Measurements from ENCODE around the gene ARFIP1. TPM values are rescaled to one million over a fixed set of nuclear protein-coding genes. Genes with fewer than 3 reads are reported as not detected.

The ARFIP1 gene
- total and polyA plus RNA-seq, 2 donors (not counting 1 experiment from before 2014, with no cell fraction given): 11.1 to 23.5 TPM

GRCh38 chr4:152870606-152871005, 90.9 kb downstream of the ARFIP1 start:
- Histone ChIP-seq H3K79me2 (ENCODE audit: control insufficient read depth, insufficient read depth, low read length) (no peaks in the 10 kb centered on the region), H3K4me2 (replicated peaks; ENCODE audit: low read depth, low read length, poor library complexity, severe bottlenecking) (no peak overlapping the region), H4K20me1 (ENCODE audit: control insufficient read depth, insufficient read depth, low read length, poor library complexity, severe bottlenecking) (no peaks in the 10 kb centered on the region), H3K27ac (ENCODE audit: low read length in 2 of 2) (no peak overlapping the region), H3K9me3 (ENCODE audit: control extremely low read depth in 1 of 3, control insufficient read depth in 2 of 3, insufficient read depth in 1 of 3, low read length in 2 of 3) (no peaks in the 10 kb centered on the region), H3K36me3 (replicated peaks in 1 of 2; ENCODE audit: control extremely low read depth in 1 of 2, control insufficient read depth in 1 of 2, extremely low read depth in 1 of 2, insufficient read depth in 2 of 2, low read length in 1 of 2) (peaks cover 7 to 8% of the 10 kb centered on the region in 2 experiments), H3K4me1 (ENCODE audit: control insufficient read depth in 2 of 2, insufficient read depth in 2 of 2, low read length in 2 of 2) (no peaks in the 10 kb centered on the region), H2AFZ (ENCODE audit: insufficient read depth, low read depth, low read length, poor library complexity, severe bottlenecking) (no peak overlapping the region), H3K4me3 (ENCODE audit: control extremely low read depth in 1 of 5, extremely low read depth in 1 of 5, insufficient read depth in 1 of 5, low read depth in 2 of 5, low read length in 4 of 5) (no peak overlapping the region), H3K9ac (ENCODE audit: low read length) (no peak overlapping the region), H3K27me3 (replicated peaks in 1 of 4; ENCODE audit: control extremely low read depth in 1 of 4, control insufficient read depth in 3 of 4, insufficient read depth in 4 of 4, low read length in 3 of 4) (no peaks in the 10 kb centered on the region)
- intact Hi-C loops (cut with micrococcal nuclease): no loop called here
- Mint-ChIP-seq H3K27ac (no peak overlapping the region), H3K4me1 (no peaks in the 10 kb centered on the region), H3K9me3 (ENCODE audit: insufficient read depth) (no peaks in the 10 kb centered on the region), H3K27me3 (no peaks in the 10 kb centered on the region), H3K4me3 (no peak overlapping the region)
- no peak for ATAC-seq (ENCODE audit: low read depth)
- TF ChIP-seq CTCF (IDR thresholded peaks at IDR 0.05) (no peak), EZH2 (IDR thresholded peaks at IDR 0.05; ENCODE audit: borderline replicate concordance, insufficient read depth, low read depth, low read length, poor library complexity, severe bottlenecking) (no peak)
- CTCF ChIA-PET: interaction anchor here (1.5 kb wide), 1 partner anchor 257 kb away, joined by 5 read pairs; no protein-coding TSS in a partner anchor
- 100% methylated on average over 1 of the region's 2 CpGs for WGBS (ENCODE audit: insufficient coverage)
- DNase-seq: no peak
- POLR2A ChIA-PET: no interaction called here

- ChIA-PET POLR2A (no interaction called here), CTCF (no interaction called here)
- H2AFZ ChIP-seq (ENCODE audit: insufficient read depth, low read depth, low read length, poor library complexity, severe bottlenecking): no peak overlapping the region
- intact Hi-C loops (cut with micrococcal nuclease): no loop called here
- H3K4me1 Mint-ChIP-seq: no peaks in the 10 kb centered on the region
- H3K27ac ChIP-seq (ENCODE audit: low read length in 2 of 2): no peak overlapping the region
- no peaks in the 10 kb centered on the region for H3K4me1 ChIP-seq (ENCODE audit: control insufficient read depth in 2 of 2, insufficient read depth in 2 of 2, low read length in 2 of 2)
- H4K20me1 ChIP-seq (ENCODE audit: control insufficient read depth, insufficient read depth, low read length, poor library complexity, severe bottlenecking): no peaks in the 10 kb centered on the region
- H3K4me3 Mint-ChIP-seq: no peak overlapping the region
- no peaks in the 10 kb centered on the region for H3K27me3 Mint-ChIP-seq
- no peaks in the 10 kb centered on the region for H3K27me3 ChIP-seq (replicated peaks in 1 of 4; ENCODE audit: control extremely low read depth in 1 of 4, control insufficient read depth in 3 of 4, insufficient read depth in 4 of 4, low read length in 3 of 4)
- H3K79me2 ChIP-seq (ENCODE audit: control insufficient read depth, insufficient read depth, low read length): no peaks in the 10 kb centered on the region
- DNase-seq (no peak), ATAC-seq (ENCODE audit: low read depth) (no peak)
- H3K4me3 ChIP-seq (ENCODE audit: control extremely low read depth in 1 of 5, extremely low read depth in 1 of 5, insufficient read depth in 1 of 5, low read depth in 2 of 5, low read length in 4 of 5): no peak overlapping the region
- H3K4me2 ChIP-seq (replicated peaks; ENCODE audit: low read depth, low read length, poor library complexity, severe bottlenecking): no peak overlapping the region
- no peak for TF ChIP-seq CTCF (IDR thresholded peaks at IDR 0.05)
- TF ChIP-seq EZH2 (IDR thresholded peaks at IDR 0.05; ENCODE audit: borderline replicate concordance, insufficient read depth, low read depth, low read length, poor library complexity, severe bottlenecking): no peak
- H3K27ac Mint-ChIP-seq: no peak overlapping the region
- H3K9ac ChIP-seq (ENCODE audit: low read length): no peak overlapping the region
- peaks cover 3% of the 10 kb centered on the region for H3K9me3 Mint-ChIP-seq (ENCODE audit: insufficient read depth)
- peaks cover 9 to 23% of the 10 kb centered on the region in 2 experiments for H3K36me3 ChIP-seq (replicated peaks in 1 of 2; ENCODE audit: control extremely low read depth in 1 of 2, control insufficient read depth in 1 of 2, extremely low read depth in 1 of 2, insufficient read depth in 2 of 2, low read length in 1 of 2)
- H3K9me3 ChIP-seq (ENCODE audit: control extremely low read depth in 1 of 3, control insufficient read depth in 2 of 3, insufficient read depth in 1 of 3, low read length in 2 of 3): peaks cover 0 to 8% (median 3%) of the 10 kb centered on the region in 3 donors
Observed at GRCh38 chr4:152875261-152875660, 95.5 kb downstream of the ARFIP1 start.
